HEK293 (cell line): ENCODE data around the gene UBASH3B.
A peak's percentile ranks its signal among the peaks of the same experiment; 100 is the strongest.

ENCODE experiments used
- CTCF ChIA-PET: fragments of 350-600 bp; formaldehyde crosslinking; extraction: SDS; loops from one replicate; lab custom pipeline; 2021; ENCODE audit warnings: antibody characterized with exemption; lab: Yijun Ruan, JAX
- POLR2A ChIA-PET: fragments of 300-600 bp; formaldehyde crosslinking; extraction: SDS; loops from one replicate; lab custom pipeline; 2020; ENCODE audit warnings: antibody characterized with exemption, inconsistent platforms; lab: Yijun Ruan, JAX
- H3K27ac ChIP-seq: fragments of 200-500 bp; sonication (Bioruptor generic); 2 replicates; pipeline ENCODE4 v1.5.1; 2014; ENCODE audit warnings: low read depth, low read length, control low read depth, inconsistent platforms; ENCODE audit errors: extremely low read depth
- H3K36me3 ChIP-seq, 2 experiments: fragments of 200-500 bp in 1 of 2; sonication (Bioruptor generic) in 1 of 2; 1 replicate in 1 of 2; 2 replicates in 1 of 2; pipeline ENCODE4 v1.5.1; 2014 to 2017; ENCODE audit warnings: inconsistent platforms in 2 of 2, low read length in 2 of 2; ENCODE audit not compliant: control insufficient read depth in 2 of 2, insufficient read depth in 1 of 2
- H3K4me1 ChIP-seq: fragments of 200-500 bp; sonication (Bioruptor generic); 2 replicates; pipeline ENCODE4 v1.5.1; 2014; ENCODE audit warnings: mild to moderate bottlenecking, low read length, inconsistent platforms; ENCODE audit not compliant: control insufficient read depth, insufficient read depth
- H3K4me3 ChIP-seq: 2 replicates; pipeline ENCODE4 v1.5.1; 2011; ENCODE audit warnings: low read depth, mild to moderate bottlenecking, control low read depth, low read length, moderate library complexity
- H3K9me3 ChIP-seq: fragments of 200-500 bp; sonication (Bioruptor generic); 2 replicates; pipeline ENCODE4 v1.5.1; 2014; ENCODE audit warnings: low read depth, low read length, inconsistent platforms; ENCODE audit not compliant: control insufficient read depth, insufficient read depth
- ATF2 ChIP-seq: fragments of 450-650 bp; formaldehyde crosslinking; IDR thresholded peaks from 2 replicates; pipeline ENCODE4 v1.5.1; 2016; ENCODE audit warnings: missing biosample characterization, missing genetic modification characterization, low read depth
- GLIS2 ChIP-seq: fragments of 450-650 bp; formaldehyde crosslinking; IDR thresholded peaks from 2 replicates; pipeline ENCODE4 v1.5.1; 2016; ENCODE audit warnings: missing biosample characterization, missing genetic modification characterization
- KLF16 ChIP-seq: fragments of 450-650 bp; formaldehyde crosslinking; IDR thresholded peaks from 2 replicates; pipeline ENCODE4 v1.5.1; 2017; ENCODE audit warnings: missing biosample characterization, missing genetic modification characterization
- SETDB1 ChIP-seq: IDR thresholded peaks from one replicate; pipeline ENCODE4 v1.6.1; 2017; ENCODE audit warnings: mild to moderate bottlenecking, low read length, moderate library complexity, mixed read lengths; ENCODE audit not compliant: insufficient read length
- ZBTB21 ChIP-seq: fragments of 450-650 bp; formaldehyde crosslinking; IDR thresholded peaks from 2 replicates; pipeline ENCODE4 v1.5.1; 2017; ENCODE audit warnings: missing biosample characterization, missing genetic modification characterization
- ZBTB49 ChIP-seq: fragments of 450-650 bp; formaldehyde crosslinking; IDR thresholded peaks from 2 replicates; pipeline ENCODE4 v1.5.1; 2016; ENCODE audit warnings: missing biosample characterization, missing genetic modification characterization, low read depth
- ZBTB8A ChIP-seq: fragments of 450-650 bp; formaldehyde crosslinking; IDR thresholded peaks from 2 replicates; pipeline ENCODE4 v1.5.1; 2016; ENCODE audit warnings: missing biosample characterization, missing genetic modification characterization
- ZFP69B ChIP-seq: fragments of 450-650 bp; formaldehyde crosslinking; IDR thresholded peaks from 2 replicates; pipeline ENCODE4 v1.5.1; 2016; ENCODE audit warnings: missing biosample characterization, missing genetic modification characterization
- ZIC2 ChIP-seq: fragments of 450-650 bp; formaldehyde crosslinking; IDR thresholded peaks from 2 replicates; pipeline ENCODE4 v1.5.1; 2016; ENCODE audit warnings: missing biosample characterization, missing genetic modification characterization
- ZNF202 ChIP-seq: fragments of 450-650 bp; formaldehyde crosslinking; IDR thresholded peaks from 2 replicates; pipeline ENCODE4 v1.5.1; 2016; ENCODE audit warnings: missing biosample characterization, missing genetic modification characterization, borderline replicate concordance
- ZNF23 ChIP-seq: fragments of 450-650 bp; formaldehyde crosslinking; IDR thresholded peaks from 2 replicates; pipeline ENCODE4 v1.5.1; 2016; ENCODE audit warnings: missing biosample characterization, missing genetic modification characterization, borderline replicate concordance
- ZNF398 ChIP-seq: fragments of 450-650 bp; formaldehyde crosslinking; IDR thresholded peaks from 2 replicates; pipeline ENCODE4 v1.5.1; 2017; ENCODE audit warnings: missing biosample characterization, missing genetic modification characterization
- ZNF513 ChIP-seq: fragments of 450-650 bp; IDR thresholded peaks from 2 replicates; pipeline ENCODE4 v1.5.1; 2018; ENCODE audit warnings: missing biosample characterization, missing genetic modification characterization
- ZNF555 ChIP-seq: fragments of 450-650 bp; formaldehyde crosslinking; conservative IDR thresholded peaks from 2 replicates; pipeline ENCODE4 v1.5.1; 2017; ENCODE audit warnings: missing biosample characterization, mild to moderate bottlenecking, missing genetic modification characterization, inconsistent platforms
- ZNF558 ChIP-seq: fragments of 450-650 bp; formaldehyde crosslinking; IDR thresholded peaks from 2 replicates; pipeline ENCODE4 v1.5.1; 2016; ENCODE audit warnings: missing biosample characterization, missing genetic modification characterization
- ZNF585B ChIP-seq: fragments of 450-650 bp; formaldehyde crosslinking; IDR thresholded peaks from 2 replicates; pipeline ENCODE4 v1.5.1; 2016; ENCODE audit warnings: missing biosample characterization, missing genetic modification characterization
- ZNF610 ChIP-seq: fragments of 450-650 bp; formaldehyde crosslinking; IDR thresholded peaks from 2 replicates; pipeline ENCODE4 v1.5.1; 2016; ENCODE audit warnings: missing biosample characterization, missing genetic modification characterization, borderline replicate concordance
- ZNF654 ChIP-seq: fragments of 450-650 bp; formaldehyde crosslinking; IDR thresholded peaks from 2 replicates; pipeline ENCODE4 v1.5.1; 2016; ENCODE audit warnings: low read depth, missing biosample characterization, missing genetic modification characterization
- ZNF776 ChIP-seq: fragments of 450-650 bp; formaldehyde crosslinking; IDR thresholded peaks from 2 replicates; pipeline ENCODE4 v1.5.0; 2017; ENCODE audit warnings: missing biosample characterization, missing genetic modification characterization, borderline replicate concordance
- ZNF777 ChIP-seq: fragments of 450-650 bp; formaldehyde crosslinking; IDR thresholded peaks from 2 replicates; pipeline ENCODE4 v1.5.1; 2017; ENCODE audit warnings: missing biosample characterization, missing genetic modification characterization, borderline replicate concordance
- TF ChIP-seq, protein P1 (sequence below): fragments of 450-650 bp; formaldehyde crosslinking; IDR thresholded peaks from 2 replicates; pipeline ENCODE4 v1.5.1; 2016; ENCODE audit warnings: missing biosample characterization, missing genetic modification characterization
- TF ChIP-seq, protein P2 (sequence below): fragments of 450-650 bp; formaldehyde crosslinking; IDR thresholded peaks from 2 replicates; pipeline ENCODE4 v1.5.1; 2016; ENCODE audit warnings: missing biosample characterization, missing genetic modification characterization
- TF ChIP-seq, protein P3 (sequence below): fragments of 450-650 bp; formaldehyde crosslinking; IDR thresholded peaks from 2 replicates; pipeline ENCODE4 v1.5.1; 2016; ENCODE audit warnings: missing biosample characterization, missing genetic modification characterization, borderline replicate concordance

UBASH3B gene

DNA sequence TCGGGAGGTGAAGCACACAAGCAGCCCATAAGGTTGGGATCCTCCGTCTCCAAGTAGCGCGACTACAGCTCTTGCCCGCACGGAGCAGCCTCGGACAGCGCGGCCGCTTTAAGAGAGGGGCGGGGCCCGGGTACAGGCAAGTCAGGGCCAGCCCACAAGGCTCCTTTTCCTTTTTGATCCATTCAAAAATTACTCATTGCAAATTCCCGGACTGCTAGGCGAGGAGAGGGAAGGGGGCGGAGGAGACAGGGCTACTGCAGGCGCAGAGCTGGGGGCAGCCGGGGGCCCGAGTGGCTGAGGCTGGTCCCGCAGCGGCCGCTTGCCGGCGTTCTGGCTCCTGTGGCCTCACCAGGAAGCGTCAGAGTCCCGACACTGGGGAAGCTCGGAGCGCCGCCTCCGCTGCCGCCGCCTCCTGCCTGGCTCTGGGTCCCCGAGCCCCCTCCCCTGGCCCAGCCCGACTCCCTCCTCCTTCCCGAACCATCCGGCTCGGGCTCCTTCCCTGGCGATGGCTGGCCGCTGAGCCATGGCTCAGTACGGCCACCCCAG lies at the start of gene UBASH3B:
TSS of gene UBASH3B (plus strand) at position 196 of the 546 bp plus-strand sequence. CDS start at position 524, 328 bp downstream.
- H3K4me1 ChIP-seq = peaks cover 5% of the 10 kb centered on the region; the same call in 1 of the 2 replicates
- peak within 1 kb of the TSS; percentile 78 for H3K4me3 ChIP-seq
- H3K27ac ChIP-seq = peak within 1 kb of the TSS; percentile 81; the same call in 1 of the 2 replicates
- no peaks in the 10 kb centered on the region for H3K9me3 ChIP-seq
- H3K36me3 ChIP-seq = no peaks in the 10 kb centered on the region
- CTCF ChIA-PET = interaction anchor here (0.5 to 2.0 kb wide), 7 partner anchors 16 to 125 kb away, joined by 3 to 7 read pairs (median 5); no protein-coding TSS in a partner anchor
- POLR2A ChIA-PET = interaction anchor here (0.7 to 2.3 kb wide), 10 partner anchors 8 to 407 kb away, joined by 3 to 16 read pairs (median 4); partner anchors contain the start of gene HSPA8
- no peak for TF ChIP-seq ZNF23 (tag by site-specific recombination)
- no peak for TF ChIP-seq ATF2 (tag by site-specific recombination)
- peak; percentile 94 for TF ChIP-seq ZFP69B (tag by site-specific recombination)
- TF ChIP-seq, protein P1, sequence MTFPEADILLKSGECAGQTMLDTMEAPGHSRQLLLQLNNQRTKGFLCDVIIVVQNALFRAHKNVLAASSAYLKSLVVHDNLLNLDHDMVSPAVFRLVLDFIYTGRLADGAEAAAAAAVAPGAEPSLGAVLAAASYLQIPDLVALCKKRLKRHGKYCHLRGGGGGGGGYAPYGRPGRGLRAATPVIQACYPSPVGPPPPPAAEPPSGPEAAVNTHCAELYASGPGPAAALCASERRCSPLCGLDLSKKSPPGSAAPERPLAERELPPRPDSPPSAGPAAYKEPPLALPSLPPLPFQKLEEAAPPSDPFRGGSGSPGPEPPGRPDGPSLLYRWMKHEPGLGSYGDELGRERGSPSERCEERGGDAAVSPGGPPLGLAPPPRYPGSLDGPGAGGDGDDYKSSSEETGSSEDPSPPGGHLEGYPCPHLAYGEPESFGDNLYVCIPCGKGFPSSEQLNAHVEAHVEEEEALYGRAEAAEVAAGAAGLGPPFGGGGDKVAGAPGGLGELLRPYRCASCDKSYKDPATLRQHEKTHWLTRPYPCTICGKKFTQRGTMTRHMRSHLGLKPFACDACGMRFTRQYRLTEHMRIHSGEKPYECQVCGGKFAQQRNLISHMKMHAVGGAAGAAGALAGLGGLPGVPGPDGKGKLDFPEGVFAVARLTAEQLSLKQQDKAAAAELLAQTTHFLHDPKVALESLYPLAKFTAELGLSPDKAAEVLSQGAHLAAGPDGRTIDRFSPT (tag by site-specific recombination) = no peak
- TF ChIP-seq KLF16 (tag by site-specific recombination) = peak; percentile 47; the same call in 1 of the 2 replicates
- no peak for TF ChIP-seq ZBTB21 (tag by site-specific recombination)
- TF ChIP-seq SETDB1 = no peak
- TF ChIP-seq GLIS2 (tag by site-specific recombination) = peak; percentile 72
- TF ChIP-seq ZNF610 = no peak
- TF ChIP-seq, protein P2, sequence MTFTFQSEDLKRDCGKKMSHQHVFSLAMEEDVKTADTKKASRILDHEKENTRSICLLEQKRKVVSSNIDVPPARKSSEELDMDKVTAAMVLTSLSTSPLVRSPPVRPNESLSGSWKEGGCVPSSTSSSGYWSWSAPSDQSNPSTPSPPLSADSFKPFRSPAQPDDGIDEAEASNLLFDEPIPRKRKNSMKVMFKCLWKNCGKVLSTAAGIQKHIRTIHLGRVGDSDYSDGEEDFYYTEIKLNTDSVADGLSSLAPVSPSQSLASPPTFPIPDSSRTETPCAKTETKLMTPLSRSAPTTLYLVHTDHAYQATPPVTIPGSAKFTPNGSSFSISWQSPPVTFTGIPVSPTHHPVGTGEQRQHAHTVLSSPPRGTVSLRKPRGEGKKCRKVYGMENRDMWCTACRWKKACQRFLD (tag by site-specific recombination) = no peak
- TF ChIP-seq ZBTB49 = no peak
- TF ChIP-seq ZNF202 (tag by site-specific recombination) = no peak
- no peak for TF ChIP-seq ZIC2 (tag by site-specific recombination)
- TF ChIP-seq ZNF776 (tag by site-specific recombination) = no peak
- no peak for TF ChIP-seq ZNF654 (tag by site-specific recombination)
- no peak for TF ChIP-seq ZNF585B (tag by site-specific recombination)
- TF ChIP-seq, protein P3, sequence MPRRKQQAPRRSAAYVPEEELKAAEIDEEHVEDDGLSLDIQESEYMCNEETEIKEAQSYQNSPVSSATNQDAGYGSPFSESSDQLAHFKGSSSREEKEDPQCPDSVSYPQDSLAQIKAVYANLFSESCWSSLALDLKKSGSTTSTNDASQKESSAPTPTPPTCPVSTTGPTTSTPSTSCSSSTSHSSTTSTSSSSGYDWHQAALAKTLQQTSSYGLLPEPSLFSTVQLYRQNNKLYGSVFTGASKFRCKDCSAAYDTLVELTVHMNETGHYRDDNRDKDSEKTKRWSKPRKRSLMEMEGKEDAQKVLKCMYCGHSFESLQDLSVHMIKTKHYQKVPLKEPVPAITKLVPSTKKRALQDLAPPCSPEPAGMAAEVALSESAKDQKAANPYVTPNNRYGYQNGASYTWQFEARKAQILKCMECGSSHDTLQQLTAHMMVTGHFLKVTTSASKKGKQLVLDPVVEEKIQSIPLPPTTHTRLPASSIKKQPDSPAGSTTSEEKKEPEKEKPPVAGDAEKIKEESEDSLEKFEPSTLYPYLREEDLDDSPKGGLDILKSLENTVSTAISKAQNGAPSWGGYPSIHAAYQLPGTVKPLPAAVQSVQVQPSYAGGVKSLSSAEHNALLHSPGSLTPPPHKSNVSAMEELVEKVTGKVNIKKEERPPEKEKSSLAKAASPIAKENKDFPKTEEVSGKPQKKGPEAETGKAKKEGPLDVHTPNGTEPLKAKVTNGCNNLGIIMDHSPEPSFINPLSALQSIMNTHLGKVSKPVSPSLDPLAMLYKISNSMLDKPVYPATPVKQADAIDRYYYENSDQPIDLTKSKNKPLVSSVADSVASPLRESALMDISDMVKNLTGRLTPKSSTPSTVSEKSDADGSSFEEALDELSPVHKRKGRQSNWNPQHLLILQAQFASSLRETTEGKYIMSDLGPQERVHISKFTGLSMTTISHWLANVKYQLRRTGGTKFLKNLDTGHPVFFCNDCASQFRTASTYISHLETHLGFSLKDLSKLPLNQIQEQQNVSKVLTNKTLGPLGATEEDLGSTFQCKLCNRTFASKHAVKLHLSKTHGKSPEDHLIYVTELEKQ (tag by site-specific recombination) = no peak
- TF ChIP-seq ZNF555 (tag by site-specific recombination) = no peak
- TF ChIP-seq ZNF513 (tag by site-specific recombination) = no peak
- TF ChIP-seq ZNF777 (tag by site-specific recombination) = no peak
- TF ChIP-seq ZNF558 = no peak
- no peak for TF ChIP-seq ZNF398
- TF ChIP-seq ZBTB8A (tag by site-specific recombination) = peak; percentile 67
